SK-N-SH treated with all-trans-retinoic acid at 6 μM for 48 hours (cell line): ENCODE data around the gene PTPRG.
A peak's percentile ranks its signal among the peaks of the same experiment; 100 is the strongest.

Source experiments
- ATAC-seq: fragments of 200-7000 bp; cut with Tn5 transposase; 3 replicates; pipeline ENCODE4 v1.9.1; 2020; ENCODE audit warnings: mild to moderate bottlenecking, moderate library complexity
- ARNTL ChIP-seq: fragments of 450-650 bp; formaldehyde crosslinking; IDR thresholded peaks from 2 replicates; pipeline ENCODE4 v1.5.0; 2020; ENCODE audit warnings: low read depth, mild to moderate bottlenecking, moderate library complexity, borderline replicate concordance
- BACH2 ChIP-seq: fragments of 250-450 bp; sonication (Bioruptor Pico); IDR thresholded peaks from 2 replicates; pipeline ENCODE4 v1.9.0; 2021; ENCODE audit warnings: mild to moderate bottlenecking, borderline replicate concordance
- CSRNP3 ChIP-seq: fragments of 250-450 bp; sonication (Bioruptor Pico); IDR thresholded peaks from 2 replicates; pipeline ENCODE4 v1.5.1; 2021; ENCODE audit warnings: mild to moderate bottlenecking, moderate library complexity
- ESRRG ChIP-seq: fragments of 250-450 bp; sonication (Bioruptor Pico); IDR thresholded peaks from 2 replicates; pipeline ENCODE4 v1.6.1; 2021; ENCODE audit warnings: mild to moderate bottlenecking
- GLIS3 ChIP-seq: fragments of 250-450 bp; sonication (Bioruptor Pico); IDR thresholded peaks from 2 replicates; pipeline ENCODE4 v1.5.0; 2020; ENCODE audit warnings: mild to moderate bottlenecking, moderate library complexity
- ISL1 ChIP-seq: fragments of 250-450 bp; sonication (Bioruptor Pico); IDR thresholded peaks from 2 replicates; pipeline ENCODE4 v2.1.2; 2022; ENCODE audit warnings: mild to moderate bottlenecking, moderate library complexity
- OSR1 ChIP-seq: fragments of 250-450 bp; sonication (Bioruptor Pico); IDR thresholded peaks from 2 replicates; pipeline ENCODE4 v1.8.0; 2022; ENCODE audit warnings: moderate library complexity, mild to moderate bottlenecking, inconsistent platforms
- POU6F1 ChIP-seq: fragments of 250-450 bp; sonication (Bioruptor Pico); IDR thresholded peaks from 2 replicates; pipeline ENCODE4 v1.8.0; 2021; ENCODE audit warnings: low read depth, mild to moderate bottlenecking, moderate library complexity, borderline replicate concordance
- RARB ChIP-seq: fragments of 250-450 bp; sonication (Bioruptor Pico); IDR thresholded peaks from 2 replicates; pipeline ENCODE4 v1.8.0; 2021; ENCODE audit warnings: mild to moderate bottlenecking, moderate library complexity
- TCF4 ChIP-seq: fragments of 250-450 bp; sonication (Bioruptor Pico); IDR thresholded peaks from 2 replicates; pipeline ENCODE4 v1.8.0; 2021; ENCODE audit warnings: mild to moderate bottlenecking, moderate library complexity, borderline replicate concordance
- TOX ChIP-seq: fragments of 250-450 bp; sonication (Bioruptor Pico); IDR thresholded peaks from 2 replicates; pipeline ENCODE4 v1.8.0; 2021; ENCODE audit warnings: mild to moderate bottlenecking, moderate library complexity, borderline replicate concordance
- TSHZ2 ChIP-seq: fragments of 250-450 bp; sonication (Bioruptor Pico); IDR thresholded peaks from 2 replicates; pipeline ENCODE4 v1.5.0; 2020; ENCODE audit warnings: mild to moderate bottlenecking, moderate library complexity
- ZC3H10 ChIP-seq: fragments of 250-450 bp; sonication (Bioruptor Pico); IDR thresholded peaks from 2 replicates; pipeline ENCODE4 v1.5.1; 2021; ENCODE audit warnings: mild to moderate bottlenecking, moderate library complexity
- ZFP3 ChIP-seq: fragments of 250-450 bp; sonication (Bioruptor Pico); IDR thresholded peaks from 2 replicates; pipeline ENCODE4 v1.5.0; 2020; ENCODE audit warnings: mild to moderate bottlenecking, moderate library complexity
- ZFP30 ChIP-seq: fragments of 450-650 bp; formaldehyde crosslinking; IDR thresholded peaks from 2 replicates; pipeline ENCODE4 v1.5.0; 2022; ENCODE audit warnings: mild to moderate bottlenecking, moderate library complexity
- ZNF565 ChIP-seq: fragments of 450-650 bp; formaldehyde crosslinking; conservative IDR thresholded peaks from 2 replicates; pipeline ENCODE4 v1.5.0; 2020; ENCODE audit warnings: low read depth, mild to moderate bottlenecking, moderate library complexity
- ZNF70 ChIP-seq: fragments of 450-650 bp; formaldehyde crosslinking; IDR thresholded peaks from 2 replicates; pipeline ENCODE4 v1.5.0; 2020; ENCODE audit warnings: mild to moderate bottlenecking, moderate library complexity
- ZNF8 ChIP-seq: fragments of 450-650 bp; formaldehyde crosslinking; IDR thresholded peaks from 2 replicates; pipeline ENCODE4 v1.5.0; 2020; ENCODE audit warnings: mild to moderate bottlenecking, moderate library complexity
- TF ChIP-seq, protein P1 (sequence below): fragments of 250-450 bp; sonication (Bioruptor Pico); IDR thresholded peaks from 2 replicates; pipeline ENCODE4 v1.8.0; 2020; ENCODE audit warnings: mild to moderate bottlenecking, moderate library complexity, borderline replicate concordance
- TF ChIP-seq, protein P2 (sequence below): fragments of 250-450 bp; sonication (Bioruptor Pico); IDR thresholded peaks from 2 replicates; pipeline ENCODE4 v1.5.1; 2020; ENCODE audit warnings: low read depth, mild to moderate bottlenecking, moderate library complexity

PTPRG gene

GRCh38 chr3:61627768-61628185, 66.4 kb downstream of the PTPRG start (continued):
- TF ChIP-seq TSHZ2 (CRISPR knock-in tag) = no peak
- TF ChIP-seq ISL1 = peak; percentile 98
- no peak for TF ChIP-seq ESRRG (CRISPR knock-in tag)
- no peak for TF ChIP-seq ZNF565 (CRISPR knock-in tag)
- peak; percentile 63; the same call in 1 of the 2 replicates for TF ChIP-seq ZFP3 (CRISPR knock-in tag)
- TF ChIP-seq ZFP30 (CRISPR knock-in tag) = no peak
- no peak for TF ChIP-seq RARB (CRISPR knock-in tag)

DNA sequence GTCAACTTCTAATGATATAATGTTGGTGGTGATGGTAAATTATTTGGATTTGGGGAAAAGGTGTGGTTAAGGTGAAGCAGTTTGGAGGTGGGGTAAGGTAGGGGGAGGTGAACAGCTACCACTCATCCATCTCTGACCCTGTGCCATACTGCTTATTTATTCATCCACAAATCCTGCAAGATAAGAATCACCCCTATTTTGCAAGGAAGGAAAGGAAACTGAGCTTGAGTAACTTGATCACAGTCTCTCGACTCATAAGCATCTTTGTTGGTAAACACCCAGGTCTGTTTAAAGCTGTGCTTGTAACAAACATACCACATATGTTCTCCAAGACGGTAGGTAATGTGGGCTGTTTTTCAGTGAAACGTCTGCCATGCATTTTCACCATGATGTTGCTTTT, 67.3 kb downstream of the PTPRG start:
- no peak for ATAC-seq
- TF ChIP-seq ESRRG (CRISPR knock-in tag) (no peak), ZNF70 (CRISPR knock-in tag) (no peak), BACH2 (CRISPR knock-in tag) (no peak), TOX (no peak), ARNTL (CRISPR knock-in tag) (no peak), ZNF565 (CRISPR knock-in tag) (no peak), GLIS3 (CRISPR knock-in tag) (no peak)
- TF ChIP-seq, protein P1, sequence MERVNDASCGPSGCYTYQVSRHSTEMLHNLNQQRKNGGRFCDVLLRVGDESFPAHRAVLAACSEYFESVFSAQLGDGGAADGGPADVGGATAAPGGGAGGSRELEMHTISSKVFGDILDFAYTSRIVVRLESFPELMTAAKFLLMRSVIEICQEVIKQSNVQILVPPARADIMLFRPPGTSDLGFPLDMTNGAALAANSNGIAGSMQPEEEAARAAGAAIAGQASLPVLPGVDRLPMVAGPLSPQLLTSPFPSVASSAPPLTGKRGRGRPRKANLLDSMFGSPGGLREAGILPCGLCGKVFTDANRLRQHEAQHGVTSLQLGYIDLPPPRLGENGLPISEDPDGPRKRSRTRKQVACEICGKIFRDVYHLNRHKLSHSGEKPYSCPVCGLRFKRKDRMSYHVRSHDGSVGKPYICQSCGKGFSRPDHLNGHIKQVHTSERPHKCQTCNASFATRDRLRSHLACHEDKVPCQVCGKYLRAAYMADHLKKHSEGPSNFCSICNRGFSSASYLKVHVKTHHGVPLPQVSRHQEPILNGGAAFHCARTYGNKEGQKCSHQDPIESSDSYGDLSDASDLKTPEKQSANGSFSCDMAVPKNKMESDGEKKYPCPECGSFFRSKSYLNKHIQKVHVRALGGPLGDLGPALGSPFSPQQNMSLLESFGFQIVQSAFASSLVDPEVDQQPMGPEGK (CRISPR knock-in tag) = no peak

- TF ChIP-seq TOX = no peak
- no peak for TF ChIP-seq TCF4 (CRISPR knock-in tag)
- TF ChIP-seq RARB (CRISPR knock-in tag) = no peak
- TF ChIP-seq ESRRG (CRISPR knock-in tag) = no peak
- TF ChIP-seq, protein P1 (CRISPR knock-in tag) = no peak
- no peak for TF ChIP-seq ARNTL (CRISPR knock-in tag)
- TF ChIP-seq, protein P2, sequence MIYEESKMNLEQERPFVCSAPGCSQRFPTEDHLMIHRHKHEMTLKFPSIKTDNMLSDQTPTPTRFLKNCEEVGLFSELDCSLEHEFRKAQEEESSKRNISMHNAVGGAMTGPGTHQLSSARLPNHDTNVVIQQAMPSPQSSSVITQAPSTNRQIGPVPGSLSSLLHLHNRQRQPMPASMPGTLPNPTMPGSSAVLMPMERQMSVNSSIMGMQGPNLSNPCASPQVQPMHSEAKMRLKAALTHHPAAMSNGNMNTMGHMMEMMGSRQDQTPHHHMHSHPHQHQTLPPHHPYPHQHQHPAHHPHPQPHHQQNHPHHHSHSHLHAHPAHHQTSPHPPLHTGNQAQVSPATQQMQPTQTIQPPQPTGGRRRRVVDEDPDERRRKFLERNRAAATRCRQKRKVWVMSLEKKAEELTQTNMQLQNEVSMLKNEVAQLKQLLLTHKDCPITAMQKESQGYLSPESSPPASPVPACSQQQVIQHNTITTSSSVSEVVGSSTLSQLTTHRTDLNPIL (CRISPR knock-in tag) = no peak
- TF ChIP-seq GLIS3 (CRISPR knock-in tag) = no peak
- no peak for ATAC-seq
Observed at GRCh38 chr3:61629442-61629841, 68.1 kb downstream of the PTPRG start.

- no peak for ATAC-seq
- TF ChIP-seq TOX (no peak), ZNF565 (CRISPR knock-in tag) (no peak), ARNTL (CRISPR knock-in tag) (no peak), ZNF8 (no peak), CSRNP3 (no peak), OSR1 (CRISPR knock-in tag) (no peak), ESRRG (CRISPR knock-in tag) (no peak), ZC3H10 (CRISPR knock-in tag) (no peak), ZNF70 (CRISPR knock-in tag) (no peak), POU6F1 (CRISPR knock-in tag) (no peak)
- TF ChIP-seq, protein P2 (CRISPR knock-in tag) = no peak
Observed at GRCh38 chr3:61631108-61631769, 69.9 kb downstream of the PTPRG start.
